SJCRH30 (cell line): ENCODE data around the gene TMEM156. TPM values are rescaled to one million over a fixed set of nuclear protein-coding genes. Genes with fewer than 3 reads are reported as not detected.
"Not testable (repeated sequence)": the region's sequence is repeated elsewhere in the genome, so short reads cannot be mapped to it uniquely, and the experiment has no call there.

ENCODE experiments used
- DNase-seq, 2 experiments: peaks; one replicate each; pipeline ENCODE4 v3.0.0-alpha.2; 2015 to 2020
- H3K27ac ChIP-seq: fragments of 250-450 bp; sonication (Bioruptor Pico); 2 replicates; pipeline ENCODE4 v1.5.1; 2020; ENCODE audit warnings: mild to moderate bottlenecking, moderate library complexity
- H3K27me3 ChIP-seq: fragments of 250-450 bp; sonication (Bioruptor Pico); 2 replicates; pipeline ENCODE4 v1.5.1; 2020; ENCODE audit warnings: mild to moderate bottlenecking, moderate library complexity
- H3K36me3 ChIP-seq: fragments of 250-450 bp; sonication (Bioruptor Pico); 2 replicates; pipeline ENCODE4 v1.5.1; 2020; ENCODE audit warnings: mild to moderate bottlenecking, moderate library complexity
- H3K4me1 ChIP-seq: fragments of 250-450 bp; sonication (Bioruptor Pico); 2 replicates; pipeline ENCODE4 v1.5.1; 2020; ENCODE audit warnings: mild to moderate bottlenecking, moderate library complexity
- H3K4me3 ChIP-seq: fragments of 250-450 bp; sonication (Bioruptor Pico); 2 replicates; pipeline ENCODE4 v1.5.1; 2020; ENCODE audit warnings: mild to moderate bottlenecking, moderate library complexity
- H3K9me3 ChIP-seq: fragments of 250-450 bp; sonication (Bioruptor Pico); replicated peaks from 2 replicates; pipeline ENCODE4 v1.5.1; 2020; ENCODE audit warnings: mild to moderate bottlenecking, moderate library complexity
- total RNA-seq: library from RNA; depleted of rRNA; stranded (reverse); fragments of >200 nt; shearing (Covaris generic); gene quantifications from 2 replicates; pipeline ENCODE4 v1.2.3, GENCODE V29; 2014

TMEM156 gene
- total RNA-seq, 1 experiment from 2014 or later = not detected

DNA sequence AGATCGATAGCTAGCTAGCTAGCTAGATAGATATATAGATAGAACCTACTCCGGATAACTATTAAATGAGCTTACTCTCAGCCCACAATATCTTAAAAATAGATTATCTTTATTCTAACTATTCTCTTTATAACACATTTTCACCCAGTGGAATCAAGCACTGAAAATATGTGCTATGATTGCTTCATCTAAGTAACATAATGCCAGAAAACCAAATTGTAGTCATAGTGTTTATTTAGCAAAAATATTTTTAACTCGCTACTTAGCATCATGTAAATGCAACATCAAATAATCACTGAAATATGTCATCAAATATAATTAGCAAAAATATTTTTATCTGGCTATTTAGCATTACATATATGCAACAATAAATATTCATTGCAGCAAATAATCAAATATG, 1.5 kb downstream of the TMEM156 start:
- H3K4me3 ChIP-seq = no peak overlapping the region
- H3K9me3 ChIP-seq = no peaks in the 10 kb centered on the region
- H3K27me3 ChIP-seq = no peaks in the 10 kb centered on the region
- no peaks in the 10 kb centered on the region for H3K4me1 ChIP-seq
- H3K27ac ChIP-seq = no peak overlapping the region
- no peak for DNase-seq
- no peaks in the 10 kb centered on the region for H3K36me3 ChIP-seq

DNA sequence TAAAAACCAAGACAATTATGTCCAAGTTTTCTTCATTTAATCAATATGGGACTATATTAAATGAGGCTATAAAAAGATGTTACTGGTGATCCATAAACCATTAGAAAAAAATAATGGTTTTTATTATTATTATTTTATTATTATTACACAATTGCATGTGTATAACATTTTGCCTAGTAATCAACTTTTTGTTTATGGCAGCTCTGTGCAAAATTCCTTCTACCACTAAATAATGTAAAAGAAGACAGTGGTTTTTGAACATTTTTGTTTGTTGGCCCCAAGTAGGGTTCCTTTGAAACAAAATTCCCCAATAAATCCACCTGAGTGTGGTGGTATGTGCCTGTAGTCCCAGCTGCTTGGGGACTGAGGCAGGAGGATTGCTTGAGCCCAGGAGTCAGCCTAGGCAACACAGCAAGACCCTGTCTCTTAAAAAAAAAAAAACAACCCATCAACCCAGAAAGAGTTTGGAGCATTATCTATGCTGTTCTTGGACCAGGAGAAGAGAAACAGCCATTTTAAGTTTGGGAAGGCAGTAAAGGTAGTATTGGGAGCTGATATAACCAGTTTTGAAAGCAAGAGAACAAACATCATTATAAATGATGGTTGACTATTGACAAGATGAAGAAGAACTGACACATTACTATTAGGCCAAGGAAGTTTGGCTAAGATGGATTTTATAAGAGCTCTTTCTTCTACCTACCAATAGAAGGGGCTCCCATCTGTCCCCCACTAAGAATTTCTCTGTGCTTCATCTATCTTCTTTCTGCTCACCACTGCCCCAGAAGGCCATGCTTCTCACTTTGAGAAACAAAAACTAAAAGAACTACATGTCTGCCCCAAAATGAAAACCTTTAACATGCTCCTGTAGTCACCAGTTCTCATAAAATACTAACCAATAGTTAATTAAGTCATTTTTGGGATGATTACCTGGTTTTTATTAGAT, 2.2 kb downstream of the TMEM156 start:
- no peaks in the 10 kb centered on the region for H3K27me3 ChIP-seq
- H3K4me3 ChIP-seq = no peak overlapping the region
- H3K9me3 ChIP-seq = no peaks in the 10 kb centered on the region
- no peaks in the 10 kb centered on the region for H3K4me1 ChIP-seq
- H3K27ac ChIP-seq = no peak overlapping the region
- no peak for DNase-seq
- H3K36me3 ChIP-seq = no peaks in the 10 kb centered on the region

DNA sequence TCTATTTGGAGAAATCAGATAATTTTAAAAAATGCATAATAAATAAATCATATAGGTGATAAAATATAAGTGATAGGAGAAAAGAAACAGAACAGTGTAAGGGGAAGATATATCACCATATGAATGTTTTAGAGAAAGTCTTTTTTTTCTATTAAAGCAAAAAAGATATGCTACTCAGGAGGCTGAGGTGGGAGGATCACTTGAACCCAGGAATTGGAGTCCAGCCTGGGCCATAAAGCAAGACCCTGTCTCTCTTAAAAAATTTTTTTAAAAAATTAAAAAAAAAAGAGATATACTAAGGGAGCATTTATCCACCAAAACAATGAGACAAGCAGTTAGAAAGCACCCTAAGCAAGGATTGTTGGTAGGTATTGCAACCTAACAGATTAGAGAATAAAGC, 6.1 kb downstream of the TMEM156 start:
- H3K27me3 ChIP-seq = no peaks in the 10 kb centered on the region
- no peak overlapping the region for H3K4me3 ChIP-seq
- no peaks in the 10 kb centered on the region for H3K36me3 ChIP-seq
- DNase-seq = no peak
- H3K27ac ChIP-seq = no peak overlapping the region
- H3K9me3 ChIP-seq = no peaks in the 10 kb centered on the region
- H3K4me1 ChIP-seq = no peaks in the 10 kb centered on the region

DNA sequence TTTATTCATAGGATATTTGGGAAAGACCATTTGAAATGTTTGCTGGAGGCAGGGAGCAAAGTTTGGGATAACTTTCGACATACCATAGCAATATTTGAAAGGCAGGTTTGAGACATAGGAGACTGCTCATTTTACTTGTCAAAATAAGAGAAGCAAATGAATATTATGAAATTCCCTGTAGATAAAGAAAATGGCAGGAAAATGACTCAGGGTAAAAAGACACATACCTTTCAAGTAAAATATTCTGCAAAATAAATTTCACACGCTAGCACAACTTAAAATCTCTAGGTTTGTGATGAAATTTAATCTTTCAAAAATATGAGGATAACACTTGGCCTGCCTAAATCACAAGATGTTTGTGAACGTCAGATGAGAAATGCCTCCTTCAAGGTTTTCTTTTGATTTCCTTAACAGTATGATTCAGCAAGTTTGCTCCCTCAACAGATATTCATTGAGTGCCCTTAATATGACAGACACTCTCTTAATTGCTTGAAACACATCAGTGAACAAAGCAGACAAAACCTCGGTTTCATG, 6.6 kb downstream of the TMEM156 start:
- Histone ChIP-seq H3K9me3 (no peaks in the 10 kb centered on the region), H3K27me3 (no peaks in the 10 kb centered on the region), H3K36me3 (no peaks in the 10 kb centered on the region), H3K4me3 (no peak overlapping the region), H3K27ac (no peak overlapping the region), H3K4me1 (no peaks in the 10 kb centered on the region)
- DNase-seq = no peak

DNA sequence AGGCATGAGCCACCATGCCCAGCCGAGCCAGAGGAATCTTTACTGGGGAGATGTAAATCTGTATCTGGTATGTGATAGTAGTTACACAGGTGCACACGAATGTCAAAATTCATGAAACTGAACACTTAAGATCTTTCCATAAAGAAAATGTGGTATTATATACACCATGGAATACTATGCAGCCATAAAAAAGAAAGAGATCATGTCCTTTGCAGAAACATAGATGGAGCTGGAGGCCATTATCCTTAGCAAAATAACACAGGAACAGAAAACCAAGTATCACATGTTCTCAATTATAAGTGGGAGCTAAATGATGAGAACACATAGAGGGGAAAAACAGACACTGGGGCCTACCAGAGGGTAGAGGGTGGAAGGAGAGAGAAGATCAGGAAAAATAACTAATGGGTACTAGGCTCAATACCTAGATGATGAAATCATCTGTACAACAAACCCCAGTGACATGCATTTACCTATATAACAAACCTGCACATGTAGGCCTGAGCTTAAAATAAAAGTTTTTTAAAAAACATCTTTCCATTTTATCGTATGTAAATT, 7.8 kb downstream of the TMEM156 start:
- Histone ChIP-seq H3K4me1 (no peaks in the 10 kb centered on the region), H3K4me3 (no peak overlapping the region), H3K27ac (no peak overlapping the region), H3K36me3 (no peaks in the 10 kb centered on the region), H3K9me3 (no peaks in the 10 kb centered on the region), H3K27me3 (no peaks in the 10 kb centered on the region)
- DNase-seq = no peak

DNA sequence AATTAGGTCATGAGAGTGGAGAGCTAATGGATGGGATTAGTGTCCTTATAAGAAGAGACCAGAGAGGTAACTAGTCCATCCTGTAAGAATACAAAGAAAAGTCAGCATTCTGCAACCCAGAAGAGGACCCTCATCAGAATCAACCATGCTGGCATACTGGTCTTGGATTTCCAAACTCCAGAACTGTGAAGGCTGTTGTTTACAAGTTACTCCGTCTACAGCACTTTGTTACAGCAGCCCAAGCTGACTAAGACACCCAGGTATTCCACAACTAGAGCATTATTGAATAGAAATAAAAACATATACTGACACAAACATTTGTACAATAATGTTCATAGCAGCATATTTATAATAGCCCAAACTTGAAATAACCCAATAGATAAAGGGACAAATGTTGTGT, 9.2 kb downstream of the TMEM156 start:
- Histone ChIP-seq H3K4me1 (no peaks in the 10 kb centered on the region), H3K27me3 (no peaks in the 10 kb centered on the region), H3K4me3 (no peak overlapping the region), H3K27ac (no peak overlapping the region), H3K9me3 (no peaks in the 10 kb centered on the region), H3K36me3 (no peaks in the 10 kb centered on the region)
- DNase-seq = no peak

DNA sequence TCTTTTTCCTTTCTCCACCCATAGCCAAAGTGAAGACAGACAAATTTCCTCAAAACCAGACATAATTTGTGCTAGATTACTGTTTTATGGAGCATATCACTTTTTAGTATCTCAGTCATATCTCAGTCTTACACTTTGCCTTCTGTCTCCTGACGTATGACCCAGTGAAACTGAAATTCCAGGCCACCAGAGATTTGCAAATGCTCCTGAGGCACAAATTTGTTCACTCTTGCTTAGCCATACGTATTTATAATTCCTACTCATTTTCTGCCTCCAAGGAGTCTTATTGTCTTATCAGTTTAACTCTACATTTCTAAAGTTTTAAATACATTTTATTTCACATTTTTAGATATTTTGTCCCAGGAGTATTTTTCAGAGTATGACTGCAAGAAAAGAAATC, 10.0 kb downstream of the TMEM156 start:
- no peaks in the 10 kb centered on the region for H3K36me3 ChIP-seq
- no peak overlapping the region for H3K27ac ChIP-seq
- H3K4me1 ChIP-seq = no peaks in the 10 kb centered on the region
- H3K9me3 ChIP-seq = no peaks in the 10 kb centered on the region
- no peak overlapping the region for H3K4me3 ChIP-seq
- DNase-seq = no peak
- H3K27me3 ChIP-seq = no peaks in the 10 kb centered on the region

DNA sequence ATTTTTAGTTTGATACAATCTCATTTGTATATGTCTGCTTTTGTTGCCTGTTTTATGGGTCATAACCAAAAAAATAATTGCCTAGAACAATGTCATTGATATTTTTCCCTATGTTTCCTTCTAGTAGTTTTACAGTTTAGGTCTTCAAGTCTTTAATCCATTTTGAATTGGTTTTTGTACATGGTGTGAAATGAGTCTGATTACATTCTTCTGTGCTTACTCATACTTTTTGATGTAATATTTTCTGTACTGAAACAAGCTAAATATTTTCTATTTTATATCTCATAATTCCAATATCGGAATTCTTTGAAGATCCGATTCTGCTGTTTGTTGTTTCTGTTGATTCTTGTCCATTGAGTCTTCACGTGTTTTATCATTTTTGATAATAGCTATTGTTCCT, 10.6 kb downstream of the TMEM156 start:
- no peak overlapping the region for H3K27ac ChIP-seq
- no peaks in the 10 kb centered on the region for H3K4me1 ChIP-seq
- H3K4me3 ChIP-seq = no peak overlapping the region
- DNase-seq = no peak
- no peaks in the 10 kb centered on the region for H3K9me3 ChIP-seq
- no peaks in the 10 kb centered on the region for H3K27me3 ChIP-seq
- H3K36me3 ChIP-seq = no peaks in the 10 kb centered on the region

DNA sequence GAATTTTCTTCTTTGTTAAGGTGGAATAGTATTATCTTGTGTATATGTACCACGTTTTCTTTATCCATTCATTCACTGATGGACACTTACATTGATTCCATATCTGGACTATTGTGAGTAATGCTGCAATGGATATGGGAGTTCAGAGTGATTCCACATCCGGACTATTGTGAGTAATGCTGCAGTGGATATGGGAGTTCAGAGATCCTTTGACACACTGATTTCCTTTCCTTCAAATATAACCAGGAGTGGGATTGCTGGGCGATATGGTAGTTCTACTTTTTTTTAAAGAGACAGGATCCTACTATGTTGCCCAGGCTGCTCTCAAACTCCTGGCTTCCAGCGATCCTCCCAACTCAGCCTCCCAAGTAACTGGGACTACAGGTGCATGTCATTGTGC, 12.1 kb downstream of the TMEM156 start:
- no peaks in the 10 kb centered on the region for H3K9me3 ChIP-seq
- H3K27me3 ChIP-seq = no peaks in the 10 kb centered on the region
- no peak overlapping the region for H3K27ac ChIP-seq
- no peak for DNase-seq
- H3K4me1 ChIP-seq = no peaks in the 10 kb centered on the region
- H3K4me3 ChIP-seq = no peak overlapping the region
- no peaks in the 10 kb centered on the region for H3K36me3 ChIP-seq

DNA sequence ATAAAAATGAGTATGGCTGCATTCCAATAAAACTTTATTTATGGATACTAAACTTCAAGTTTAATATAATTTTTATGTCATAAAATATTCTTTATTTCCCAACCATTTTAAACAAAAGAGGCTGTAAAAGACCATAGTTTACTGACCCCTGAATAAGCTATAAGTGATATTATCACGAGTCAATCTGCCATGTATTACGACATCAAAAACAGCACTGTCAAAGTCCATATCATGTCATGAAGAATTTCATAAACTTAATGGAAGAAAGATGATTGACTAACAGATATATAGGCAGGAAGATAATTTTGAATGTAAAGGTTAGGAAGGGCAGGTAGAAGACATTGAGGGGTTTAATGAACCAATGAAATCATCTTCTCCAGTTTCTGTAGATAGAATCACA, 18.2 kb downstream of the TMEM156 start:
- no peak overlapping the region for H3K27ac ChIP-seq
- no peak overlapping the region for H3K4me3 ChIP-seq
- no peaks in the 10 kb centered on the region for H3K4me1 ChIP-seq
- no peaks in the 10 kb centered on the region for H3K9me3 ChIP-seq
- H3K27me3 ChIP-seq = no peaks in the 10 kb centered on the region
- no peak for DNase-seq
- no peaks in the 10 kb centered on the region for H3K36me3 ChIP-seq

DNA sequence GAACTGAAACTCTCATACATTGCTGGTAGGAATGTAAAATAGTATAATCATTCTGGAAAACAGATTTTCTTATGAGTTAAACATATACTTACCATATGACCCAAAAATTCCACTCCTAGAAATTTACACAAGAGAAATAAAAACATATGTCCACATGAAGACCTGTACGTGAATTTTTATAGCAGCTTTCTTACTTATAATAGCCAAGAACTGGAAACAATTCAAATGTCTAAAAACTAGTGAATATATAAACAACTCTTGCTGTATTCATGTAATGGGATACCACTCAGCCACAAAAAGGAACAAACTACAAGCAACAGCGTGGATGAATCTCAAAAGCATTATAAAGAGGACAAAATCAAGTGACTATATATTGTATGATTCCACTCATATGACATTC, 27.5 kb downstream of the TMEM156 start:
- H3K4me3 ChIP-seq = no peak overlapping the region
- no peak overlapping the region for H3K27ac ChIP-seq
- no peaks in the 10 kb centered on the region for H3K4me1 ChIP-seq
- no peaks in the 10 kb centered on the region for H3K27me3 ChIP-seq
- DNase-seq = no peak
- no peaks in the 10 kb centered on the region for H3K36me3 ChIP-seq
- H3K9me3 ChIP-seq = peaks cover under 1% of the 10 kb centered on the region; the same call in 1 of the 2 replicates

DNA sequence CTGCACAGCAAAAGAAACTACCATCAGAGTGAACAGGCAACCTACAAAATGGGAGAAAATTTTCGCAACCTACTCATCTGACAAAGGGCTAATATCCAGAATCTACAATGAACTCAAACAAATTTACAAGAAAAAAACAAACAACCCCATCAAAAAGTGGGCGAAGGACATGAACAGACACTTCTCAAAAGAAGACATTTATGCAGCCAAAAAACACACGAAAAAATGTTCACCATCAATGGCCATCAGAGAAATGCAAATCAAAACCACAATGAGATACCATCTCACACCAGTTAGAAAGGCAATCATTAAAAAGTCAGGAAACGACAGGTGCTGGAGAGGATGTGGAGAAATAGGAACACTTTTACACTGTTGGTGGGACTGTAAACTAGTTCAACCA, 30.2 kb downstream of the TMEM156 start:
- not testable (repeated sequence) for H3K4me3 ChIP-seq, H3K27ac ChIP-seq, H3K36me3 ChIP-seq, H3K4me1 ChIP-seq, DNase-seq, H3K9me3 ChIP-seq, H3K27me3 ChIP-seq

DNA sequence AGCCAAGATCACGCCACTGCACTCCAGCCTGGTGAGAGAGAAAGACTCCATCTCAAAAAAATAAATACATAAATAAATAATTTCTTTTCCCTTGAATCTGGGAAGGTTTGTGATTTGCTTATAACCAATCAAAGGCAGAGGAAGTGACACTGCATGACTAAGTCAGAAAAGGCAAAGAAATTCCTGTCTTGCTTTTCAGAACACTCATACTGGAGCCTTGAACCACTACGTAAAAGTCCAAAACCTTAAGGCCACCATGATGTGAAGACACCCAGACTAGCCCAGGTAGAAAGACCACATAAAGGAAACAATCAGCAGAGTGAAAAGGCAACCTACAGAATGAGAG, 36.6 kb downstream of the TMEM156 start:
- no peak for DNase-seq
- no peaks in the 10 kb centered on the region; the same call in 1 of the 2 replicates for H3K4me1 ChIP-seq
- no peak overlapping the region for H3K27ac ChIP-seq
- H3K9me3 ChIP-seq = peaks cover 5% of the 10 kb centered on the region; the same call in 1 of the 2 replicates
- H3K27me3 ChIP-seq = no peaks in the 10 kb centered on the region
- no peaks in the 10 kb centered on the region for H3K36me3 ChIP-seq
- H3K4me3 ChIP-seq = no peak overlapping the region

DNA sequence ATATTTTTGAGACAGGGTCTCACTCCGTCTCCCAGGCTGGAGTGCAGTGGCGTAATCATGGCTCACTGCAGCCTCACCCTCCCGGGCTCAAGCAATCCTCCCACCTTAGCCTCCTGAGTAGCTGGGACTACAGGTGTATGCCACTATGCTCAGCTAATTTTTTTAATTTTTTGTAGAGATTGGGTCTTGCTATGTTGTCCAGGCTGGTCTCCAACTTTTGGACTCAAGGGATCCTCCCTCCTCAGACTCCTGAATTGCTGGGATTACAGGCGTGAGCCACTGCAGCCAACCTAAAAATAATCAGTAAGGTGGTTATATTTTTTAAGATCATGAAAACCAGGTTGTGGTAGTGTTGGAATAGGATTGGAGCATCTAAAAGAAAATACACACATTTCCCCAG, 38.1 kb downstream of the TMEM156 start:
- Histone ChIP-seq H3K36me3 (no peaks in the 10 kb centered on the region), H3K4me3 (no peak overlapping the region), H3K4me1 (no peaks in the 10 kb centered on the region; the same call in 1 of the 2 replicates), H3K9me3 (no peaks in the 10 kb centered on the region), H3K27me3 (no peaks in the 10 kb centered on the region), H3K27ac (no peak overlapping the region)
- no peak for DNase-seq

DNA sequence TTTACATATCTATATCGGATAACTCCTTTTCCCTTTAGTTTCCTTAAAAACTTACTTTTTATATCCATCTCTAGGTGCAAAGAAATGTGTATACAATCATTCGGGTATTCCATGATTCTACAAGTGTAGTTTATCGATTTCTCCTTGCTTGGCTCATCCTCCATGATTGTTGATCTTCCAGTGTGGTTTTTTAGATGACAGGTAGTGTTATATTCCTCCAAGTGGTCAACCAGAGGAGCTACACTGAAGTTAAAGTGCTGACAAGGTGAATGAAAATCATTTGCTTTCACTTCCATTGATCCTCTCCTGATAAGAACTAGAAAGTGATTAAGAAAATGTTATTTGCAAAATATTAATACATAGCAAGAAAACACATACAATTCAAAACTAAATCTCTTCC, 38.5 kb downstream of the TMEM156 start:
- Histone ChIP-seq H3K36me3 (no peaks in the 10 kb centered on the region), H3K4me3 (no peak overlapping the region), H3K9me3 (no peaks in the 10 kb centered on the region), H3K27ac (no peak overlapping the region), H3K4me1 (no peaks in the 10 kb centered on the region; the same call in 1 of the 2 replicates), H3K27me3 (no peaks in the 10 kb centered on the region)
- no peak for DNase-seq
